ENCODE measurements around the gene COL18A1. TPM values are rescaled to one million over a fixed set of nuclear protein-coding genes. Genes with fewer than 3 reads are reported as not detected.

The COL18A1 gene
- total and polyA plus RNA-seq, 2 donors (not counting 1 experiment from before 2014, with no cell fraction given) = 15.6 to 24.7 TPM

DNA sequence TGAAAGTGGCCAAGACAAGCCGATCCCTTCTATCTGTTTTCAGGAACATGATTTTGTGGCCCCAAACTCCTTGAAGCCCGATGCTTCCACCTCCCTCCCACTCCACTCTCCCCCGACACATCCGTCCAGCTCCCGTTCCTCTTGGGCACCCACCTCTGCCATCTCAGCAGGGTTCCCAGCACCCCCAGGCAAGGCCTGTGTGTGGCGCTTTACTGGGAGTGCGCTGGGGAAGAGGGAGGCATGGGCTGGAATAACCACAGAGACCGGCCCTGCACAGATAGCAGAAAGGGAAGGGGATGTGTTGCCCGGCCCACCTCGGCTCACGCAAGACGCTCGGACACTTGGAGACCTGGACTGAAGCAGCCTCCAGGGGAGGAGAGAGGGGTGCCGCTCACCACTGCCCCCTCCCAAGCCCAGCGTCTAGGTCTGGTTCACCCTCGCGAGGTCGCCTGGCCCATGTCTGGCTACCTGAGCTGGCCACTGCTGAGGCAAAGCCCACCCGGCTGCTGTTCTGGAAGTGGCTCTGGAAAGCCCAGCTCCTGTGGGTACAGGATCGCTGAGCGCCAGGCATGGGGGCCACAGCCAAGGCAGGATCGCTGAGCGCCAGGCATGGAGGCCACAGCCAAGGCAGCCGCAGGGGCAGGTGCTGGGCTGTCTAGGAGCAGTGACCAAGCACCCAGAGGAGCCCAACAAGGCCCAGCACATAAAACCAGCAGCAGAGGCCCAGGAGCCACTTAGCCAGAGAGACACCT, 23.8 kb upstream of the COL18A1 start:
- no peak for DNase-seq

More for the DNA sequence above, 23.8 kb upstream of the COL18A1 start:
- peaks cover 0 to 15% (median 0%) of the 10 kb centered on the region in 3 donors for H3K9me3 ChIP-seq (ENCODE audit: control extremely low read depth in 1 of 3, control insufficient read depth in 2 of 3, insufficient read depth in 1 of 3, low read length in 2 of 3)
- Mint-ChIP-seq H3K27ac (no peak overlapping the region), H3K4me3 (no peak overlapping the region), H3K27me3 (peaks cover 39% of the 10 kb centered on the region), H3K4me1 (no peaks in the 10 kb centered on the region), H3K9me3 (ENCODE audit: insufficient read depth) (no peaks in the 10 kb centered on the region)
- H3K9ac ChIP-seq (ENCODE audit: low read length) = no peak overlapping the region
- no peak for ATAC-seq (ENCODE audit: low read depth)
- intact Hi-C loops (cut with micrococcal nuclease) = no loop called here
- H3K36me3 ChIP-seq (replicated peaks in 1 of 2; ENCODE audit: control extremely low read depth in 1 of 2, control insufficient read depth in 1 of 2, extremely low read depth in 1 of 2, insufficient read depth in 2 of 2, low read length in 1 of 2) = no peaks in the 10 kb centered on the region
- H2AFZ ChIP-seq (ENCODE audit: insufficient read depth, low read depth, low read length, poor library complexity, severe bottlenecking) = no peak overlapping the region
- H3K79me2 ChIP-seq (ENCODE audit: control insufficient read depth, insufficient read depth, low read length) = no peaks in the 10 kb centered on the region
- H3K4me3 ChIP-seq (ENCODE audit: control extremely low read depth in 1 of 5, extremely low read depth in 1 of 5, insufficient read depth in 1 of 5, low read depth in 2 of 5, low read length in 4 of 5) = no peak overlapping the region
- no peak overlapping the region for H3K4me2 ChIP-seq (replicated peaks; ENCODE audit: low read depth, low read length, poor library complexity, severe bottlenecking)
- no peak overlapping the region for H3K27ac ChIP-seq (ENCODE audit: low read length in 2 of 2)
- TF ChIP-seq, protein P1, sequence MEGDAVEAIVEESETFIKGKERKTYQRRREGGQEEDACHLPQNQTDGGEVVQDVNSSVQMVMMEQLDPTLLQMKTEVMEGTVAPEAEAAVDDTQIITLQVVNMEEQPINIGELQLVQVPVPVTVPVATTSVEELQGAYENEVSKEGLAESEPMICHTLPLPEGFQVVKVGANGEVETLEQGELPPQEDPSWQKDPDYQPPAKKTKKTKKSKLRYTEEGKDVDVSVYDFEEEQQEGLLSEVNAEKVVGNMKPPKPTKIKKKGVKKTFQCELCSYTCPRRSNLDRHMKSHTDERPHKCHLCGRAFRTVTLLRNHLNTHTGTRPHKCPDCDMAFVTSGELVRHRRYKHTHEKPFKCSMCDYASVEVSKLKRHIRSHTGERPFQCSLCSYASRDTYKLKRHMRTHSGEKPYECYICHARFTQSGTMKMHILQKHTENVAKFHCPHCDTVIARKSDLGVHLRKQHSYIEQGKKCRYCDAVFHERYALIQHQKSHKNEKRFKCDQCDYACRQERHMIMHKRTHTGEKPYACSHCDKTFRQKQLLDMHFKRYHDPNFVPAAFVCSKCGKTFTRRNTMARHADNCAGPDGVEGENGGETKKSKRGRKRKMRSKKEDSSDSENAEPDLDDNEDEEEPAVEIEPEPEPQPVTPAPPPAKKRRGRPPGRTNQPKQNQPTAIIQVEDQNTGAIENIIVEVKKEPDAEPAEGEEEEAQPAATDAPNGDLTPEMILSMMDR (IDR thresholded peaks at IDR 0.05) = no peak
- no peak for TF ChIP-seq EZH2 (IDR thresholded peaks at IDR 0.05; ENCODE audit: borderline replicate concordance, insufficient read depth, low read depth, low read length, poor library complexity, severe bottlenecking)
- no peaks in the 10 kb centered on the region for H3K4me1 ChIP-seq (ENCODE audit: control insufficient read depth in 2 of 2, insufficient read depth in 2 of 2, low read length in 2 of 2)
- ChIA-PET CTCF (no interaction called here), POLR2A (no interaction called here)
- H4K20me1 ChIP-seq (ENCODE audit: control insufficient read depth, insufficient read depth, low read length, poor library complexity, severe bottlenecking) = no peaks in the 10 kb centered on the region
- H3K27me3 ChIP-seq (replicated peaks in 1 of 4; ENCODE audit: control extremely low read depth in 1 of 4, control insufficient read depth in 3 of 4, insufficient read depth in 4 of 4, low read length in 3 of 4) = peaks cover 0 to 8% (median 0%) of the 10 kb centered on the region in 4 experiments
- 92% methylated on average over 22 of the region's 24 CpGs for WGBS (ENCODE audit: insufficient coverage)
